RWPE1 (cell line): ENCODE results near the gene TH.

ENCODE experiments used
- CTCF ChIA-PET: fragments of 350-600 bp; sonication (Branson Sonifier 250); formaldehyde crosslinking; extraction: SDS; loops from one replicate; lab custom pipeline; 2021; lab: Yijun Ruan, JAX
- POLR2A ChIA-PET: fragments of 400-600 bp; formaldehyde crosslinking; extraction: SDS; loops from one replicate; lab custom pipeline; 2020; ENCODE audit warnings: antibody characterized with exemption; ENCODE audit not compliant: low non-redundant PET; lab: Yijun Ruan, JAX
- DNase-seq: peaks from one replicate; pipeline ENCODE4 v3.0.0; 2012; ENCODE audit warnings: low spot score
- H3K27ac ChIP-seq: fragments of 450-650 bp; 2 replicates; pipeline ENCODE4 v1.5.1; 2017
- TF ChIP-seq, protein P1 (sequence below): fragments of 450-650 bp; conservative IDR thresholded peaks from 2 replicates; pipeline ENCODE4 v1.5.1; 2017; ENCODE audit warnings: low read depth, mild to moderate bottlenecking

The TH gene

DNA sequence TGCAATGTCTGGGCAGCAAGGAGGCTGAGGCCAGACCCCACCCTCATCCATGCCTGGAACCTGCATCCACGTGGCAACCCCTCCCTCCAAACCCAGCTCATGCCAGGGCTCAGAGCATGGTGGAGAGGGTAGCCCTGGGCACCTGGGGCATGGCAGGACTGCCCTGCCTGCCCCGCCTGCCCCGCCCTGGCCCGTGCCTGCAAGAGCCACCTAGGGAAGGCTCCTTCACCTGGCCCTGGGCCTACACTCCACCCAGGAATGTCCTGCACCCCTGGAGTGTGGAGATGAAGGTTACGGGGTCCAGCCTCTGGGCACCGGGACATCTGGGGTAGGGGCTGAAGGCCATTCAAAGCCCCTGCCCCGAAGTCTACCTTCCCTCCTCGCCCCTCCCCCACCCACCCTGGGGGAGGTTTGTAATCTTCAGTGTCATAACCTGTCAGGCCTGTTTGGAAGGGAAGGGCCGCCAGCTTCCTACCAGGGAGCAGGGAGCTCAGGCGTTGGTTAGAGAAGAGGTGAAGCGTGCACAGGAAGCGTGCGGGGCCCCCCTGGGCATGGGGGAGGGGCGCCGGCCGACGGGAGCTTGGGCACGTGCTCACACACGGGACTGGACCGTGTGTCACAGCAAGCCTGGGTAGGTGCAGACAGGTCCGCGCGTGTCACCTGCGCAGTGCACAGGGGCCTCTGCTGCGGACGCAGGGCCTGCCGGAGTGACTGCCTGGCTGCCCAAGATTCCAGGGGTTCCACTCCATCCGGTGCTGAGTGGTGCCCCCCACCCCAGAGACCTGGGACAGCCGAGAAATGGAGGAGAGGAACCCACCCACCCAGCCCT, 30.7 kb upstream of the TH start:
- peak overlapping the region; percentile 84 for H3K27ac ChIP-seq
- ChIA-PET POLR2A (interaction anchor here (0.6 kb wide), 1 partner anchor 69 kb away, joined by 3 read pairs; no protein-coding TSS in a partner anchor), CTCF (interaction anchor here (0.6 to 1.4 kb wide), 6 partner anchors 16 to 217 kb away, joined by 3 to 6 read pairs (median 4); partner anchors contain the start of gene ASCL2)
- TF ChIP-seq, protein P1, sequence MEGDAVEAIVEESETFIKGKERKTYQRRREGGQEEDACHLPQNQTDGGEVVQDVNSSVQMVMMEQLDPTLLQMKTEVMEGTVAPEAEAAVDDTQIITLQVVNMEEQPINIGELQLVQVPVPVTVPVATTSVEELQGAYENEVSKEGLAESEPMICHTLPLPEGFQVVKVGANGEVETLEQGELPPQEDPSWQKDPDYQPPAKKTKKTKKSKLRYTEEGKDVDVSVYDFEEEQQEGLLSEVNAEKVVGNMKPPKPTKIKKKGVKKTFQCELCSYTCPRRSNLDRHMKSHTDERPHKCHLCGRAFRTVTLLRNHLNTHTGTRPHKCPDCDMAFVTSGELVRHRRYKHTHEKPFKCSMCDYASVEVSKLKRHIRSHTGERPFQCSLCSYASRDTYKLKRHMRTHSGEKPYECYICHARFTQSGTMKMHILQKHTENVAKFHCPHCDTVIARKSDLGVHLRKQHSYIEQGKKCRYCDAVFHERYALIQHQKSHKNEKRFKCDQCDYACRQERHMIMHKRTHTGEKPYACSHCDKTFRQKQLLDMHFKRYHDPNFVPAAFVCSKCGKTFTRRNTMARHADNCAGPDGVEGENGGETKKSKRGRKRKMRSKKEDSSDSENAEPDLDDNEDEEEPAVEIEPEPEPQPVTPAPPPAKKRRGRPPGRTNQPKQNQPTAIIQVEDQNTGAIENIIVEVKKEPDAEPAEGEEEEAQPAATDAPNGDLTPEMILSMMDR = no peak
- peak; percentile 92 for DNase-seq

DNA sequence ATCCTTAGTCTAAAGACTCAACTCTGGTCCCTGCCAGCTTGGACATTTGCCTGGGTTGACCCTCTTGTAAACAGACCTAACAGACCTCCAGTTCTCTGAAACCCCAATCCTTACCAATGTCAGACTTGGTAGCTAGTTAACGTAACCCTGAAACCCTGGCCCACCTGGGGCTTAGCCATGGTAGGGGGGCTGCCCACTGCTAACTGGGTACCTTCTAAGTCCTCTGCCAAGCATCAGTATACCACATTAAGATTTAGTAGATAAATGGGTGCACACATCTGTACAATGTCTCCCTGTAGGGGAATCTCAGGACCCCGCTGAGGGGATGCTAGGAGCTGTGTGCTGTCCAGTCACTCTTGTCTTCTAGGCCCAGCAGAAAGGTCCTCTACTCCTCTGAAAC, 29.9 kb upstream of the TH start:
- no peak for DNase-seq
- peak overlapping the region; percentile 84 for H3K27ac ChIP-seq
- ChIA-PET CTCF (interaction anchor here (0.6 to 1.2 kb wide), 4 partner anchors 50 to 161 kb away, joined by 3 to 5 read pairs (median 4); partner anchors contain the start of gene ASCL2), POLR2A (no interaction called here)
- TF ChIP-seq, protein P1 = no peak

DNA sequence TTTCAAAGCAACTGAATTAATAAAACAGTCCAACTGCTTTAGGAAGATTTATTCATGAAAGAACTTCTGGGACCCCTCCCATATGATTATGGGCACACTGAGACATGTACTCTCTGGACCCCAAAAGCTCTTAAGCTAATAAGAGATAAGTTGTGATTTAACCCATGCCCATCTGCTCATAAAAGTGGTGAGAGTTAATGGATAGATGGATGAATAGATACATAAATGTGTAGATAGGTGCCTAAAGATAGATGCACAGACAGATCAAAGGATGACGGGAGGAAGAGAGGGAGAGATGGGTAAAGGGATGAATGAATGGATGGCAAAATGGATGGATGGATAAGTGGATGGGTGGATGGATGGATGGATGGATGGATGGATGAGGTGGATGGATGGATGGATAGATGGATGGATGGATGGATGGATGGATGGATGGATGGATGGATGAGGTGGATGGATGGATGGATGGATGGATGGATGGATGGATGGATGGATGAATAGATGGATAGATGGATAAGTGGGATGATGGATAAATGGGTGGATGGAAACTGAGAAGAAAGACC, 29.4 kb upstream of the TH start:
- ChIA-PET CTCF (interaction anchor here (0.6 to 1.2 kb wide), 3 partner anchors 50 to 104 kb away, joined by 3 to 5 read pairs (median 4); partner anchors contain the start of gene ASCL2), POLR2A (no interaction called here)
- DNase-seq = no peak
- H3K27ac ChIP-seq = no peak overlapping the region
- TF ChIP-seq, protein P1 = no peak

DNA sequence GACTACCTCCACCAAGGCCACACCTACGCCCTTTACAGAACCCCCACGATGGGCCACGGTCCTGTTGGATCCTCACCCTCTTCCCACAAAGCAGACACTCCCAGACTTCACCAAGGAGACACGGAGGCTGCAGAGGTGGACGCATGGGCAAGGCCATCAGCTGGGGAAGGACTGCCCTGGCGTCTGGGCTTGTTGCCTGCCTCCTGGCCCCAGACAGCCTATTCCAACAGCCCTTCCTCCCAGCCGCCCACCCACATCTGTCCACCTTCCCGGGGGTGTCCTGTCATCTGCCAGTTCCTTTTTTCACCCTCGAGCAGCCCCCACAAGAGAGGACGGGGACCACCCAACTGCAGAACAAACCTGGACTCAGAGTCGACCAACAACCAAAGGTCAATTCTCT, 28.9 kb upstream of the TH start:
- DNase-seq = no peak
- TF ChIP-seq, protein P1 = no peak
- no peak overlapping the region for H3K27ac ChIP-seq
- POLR2A ChIA-PET = no interaction called here
- CTCF ChIA-PET = no interaction called here

DNA sequence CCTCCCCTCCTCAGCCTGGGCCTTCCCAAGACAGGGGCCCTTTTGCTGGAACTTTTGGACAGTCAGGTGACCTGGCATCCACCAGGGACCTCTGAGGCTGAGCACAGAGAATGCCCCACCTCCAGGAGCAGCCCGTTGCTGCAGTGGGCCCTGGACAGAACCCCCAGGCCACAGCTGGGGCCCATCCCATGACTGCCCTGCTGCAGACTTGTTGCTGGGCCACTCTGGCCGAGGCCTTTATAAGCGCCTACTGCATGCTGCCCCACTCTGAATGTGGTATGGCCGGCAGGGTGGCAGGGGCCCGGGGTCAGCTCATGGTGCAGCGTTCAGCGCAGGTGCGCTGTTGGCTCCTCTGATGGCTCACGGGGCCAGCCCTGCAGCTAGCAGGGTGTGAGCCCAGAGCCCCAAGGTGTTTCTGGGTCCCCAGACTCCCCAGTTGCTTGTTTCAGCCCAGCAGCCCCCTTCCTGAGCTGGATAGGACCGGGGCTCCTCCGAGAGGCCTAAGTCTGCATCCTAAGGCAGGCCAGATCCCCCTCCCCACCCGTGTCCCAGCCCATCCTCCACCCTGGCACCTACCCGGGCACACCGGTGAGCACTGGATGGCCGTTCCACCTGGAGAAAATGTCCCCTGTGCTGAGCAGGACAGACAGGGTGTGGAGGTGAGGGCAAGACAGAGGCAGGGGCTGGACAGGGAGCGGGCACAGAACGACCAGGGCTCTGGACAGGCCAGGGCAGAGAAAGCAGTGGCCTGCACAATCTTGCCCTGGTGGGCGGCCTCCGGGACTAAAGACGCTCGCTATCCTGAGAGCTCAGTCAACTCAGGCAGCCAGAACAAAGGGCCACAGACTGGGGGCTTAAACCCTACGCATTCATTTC, 28.1 kb upstream of the TH start:
- peak overlapping the region; percentile 23 for H3K27ac ChIP-seq
- ChIA-PET CTCF (interaction anchor here (1.1 to 3.2 kb wide), 2 partner anchors 98 to 221 kb away, joined by 4 to 50 read pairs; no protein-coding TSS in a partner anchor), POLR2A (no interaction called here)
- TF ChIP-seq, protein P1 = no peak
- no peak for DNase-seq
